GM12874 (cell line): ENCODE measurements around the gene SBF2.

Source experiments
- CTCF ChIP-seq: IDR thresholded peaks from 2 replicates; pipeline ENCODE4 v1.5.1; 2011; ENCODE audit warnings: low read depth, mild to moderate bottlenecking, control low read depth, low read length, moderate library complexity; ENCODE audit not compliant: insufficient read depth

The SBF2 gene

GRCh38 chr11:10263929-10264328 lies 30.1 kb downstream of the SBF2 start:
- TF ChIP-seq CTCF: no peak

DNA sequence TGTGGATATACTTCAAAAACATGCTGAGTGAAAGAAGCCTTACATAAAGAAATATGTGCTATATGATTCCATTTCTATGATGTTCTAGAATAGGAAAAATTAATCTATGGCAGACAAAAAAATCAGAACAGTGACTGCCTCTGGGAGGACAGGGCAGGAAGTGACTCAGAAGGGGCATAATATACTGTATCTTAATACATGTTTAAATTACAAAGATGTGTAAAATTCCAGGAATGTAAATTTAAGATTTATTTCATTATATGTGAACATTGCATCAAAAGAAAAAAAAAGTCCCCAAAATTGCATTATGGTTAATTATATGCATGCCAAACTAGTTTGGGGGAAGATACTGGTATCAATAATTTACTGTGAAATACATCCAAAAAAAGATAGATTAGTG lies 32.2 kb downstream of the SBF2 start:
- no peak for TF ChIP-seq CTCF

DNA sequence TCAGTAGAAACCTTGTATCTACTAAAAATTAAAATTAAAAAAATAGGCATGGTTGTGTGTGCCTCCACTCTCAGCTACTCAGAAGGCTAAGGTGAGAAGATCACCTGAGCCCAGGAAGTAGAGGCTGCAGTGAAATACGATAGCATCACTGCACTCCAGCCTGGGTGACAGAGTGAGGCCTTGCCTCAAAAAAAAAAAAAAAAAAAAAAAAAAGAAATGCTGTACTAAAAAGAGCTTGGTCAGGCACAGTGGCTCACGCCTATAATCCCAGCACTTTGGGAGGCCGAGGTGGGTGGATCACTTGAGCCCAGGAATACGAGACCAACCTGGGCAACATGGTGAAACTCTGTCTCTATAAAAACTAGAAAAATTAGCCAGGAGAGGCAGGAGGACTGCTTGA lies 36.5 kb downstream of the SBF2 start:
- no peak for TF ChIP-seq CTCF

- TF ChIP-seq CTCF: no peak
These were observed 38.5 kb downstream of the SBF2 start for GRCh38 chr11:10255388-10256125.

DNA sequence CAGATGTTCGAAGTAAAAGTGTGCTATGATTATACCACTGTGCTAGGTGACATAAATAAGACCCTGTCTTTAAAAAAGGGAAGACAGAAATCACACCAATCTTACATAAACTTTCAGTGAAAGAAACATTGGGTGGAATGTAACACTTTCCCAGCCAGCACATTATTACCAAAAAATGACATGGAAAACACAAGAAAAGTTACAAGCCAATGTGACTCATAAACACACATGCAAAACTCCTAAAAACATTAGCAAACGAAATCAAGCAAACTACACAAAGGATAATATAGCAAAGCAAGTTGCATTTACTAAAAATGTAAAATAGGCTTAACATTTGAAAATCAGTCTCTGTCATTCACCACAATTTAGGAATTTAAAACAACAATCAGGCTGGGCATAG lies 47.0 kb downstream of the SBF2 start:
- TF ChIP-seq CTCF: no peak

GRCh38 chr11:10243896-10244575 lies 50.0 kb downstream of the SBF2 start:
- no peak for TF ChIP-seq CTCF

GRCh38 chr11:10236840-10237239 lies 57.2 kb downstream of the SBF2 start:
- no peak for TF ChIP-seq CTCF
